Stimulated activated CD4-positive, alpha-beta T cell treated with anti-CD3 and anti-CD28 coated beads, Interleukin-4, amount 100 ng/mL, for 1 hour (primary cell): ENCODE data around the gene ABLIM1.

ENCODE experiments used
- DNase-seq: peaks from one replicate; pipeline ENCODE4 v3.0.0-alpha.2; 2020

ABLIM1 gene

GRCh38 chr10:114508376-114508775 is 149.7 kb downstream of the ABLIM1 start:
- no peak for DNase-seq

GRCh38 chr10:114507449-114507848 is 150.6 kb downstream of the ABLIM1 start:
- DNase-seq, result no peak

GRCh38 chr10:114506871-114507385 is 151.1 kb downstream of the ABLIM1 start:
- no peak for DNase-seq

- no peak for DNase-seq
These were observed 153.1 kb downstream of the ABLIM1 start for GRCh38 chr10:114504769-114505579.

GRCh38 chr10:114502074-114502473 is 156.0 kb downstream of the ABLIM1 start:
- no peak for DNase-seq

- no peak for DNase-seq
These were observed 156.4 kb downstream of the ABLIM1 start for GRCh38 chr10:114501650-114502049.

- no peak for DNase-seq
These were observed 157.4 kb downstream of the ABLIM1 start for GRCh38 chr10:114500643-114501042.

- peak; percentile 82 for DNase-seq
These were observed 158.4 kb downstream of the ABLIM1 start for GRCh38 chr10:114499630-114500190.

- DNase-seq, result no peak
These were observed 159.0 kb downstream of the ABLIM1 start for GRCh38 chr10:114499116-114499515.

- DNase-seq, result no peak
These were observed 159.5 kb downstream of the ABLIM1 start for GRCh38 chr10:114498413-114499111.

- no peak for DNase-seq
These were observed 162.8 kb downstream of the ABLIM1 start for GRCh38 chr10:114495303-114495702.

- peak; percentile 12 for DNase-seq
These were observed 165.6 kb downstream of the ABLIM1 start for GRCh38 chr10:114492351-114493037.

GRCh38 chr10:114491933-114492332 is 166.1 kb downstream of the ABLIM1 start:
- DNase-seq, result no peak

- no peak for DNase-seq
These were observed 166.7 kb downstream of the ABLIM1 start for GRCh38 chr10:114491419-114491818.

- DNase-seq, result no peak
These were observed 168.4 kb downstream of the ABLIM1 start for GRCh38 chr10:114489521-114490310.

GRCh38 chr10:114487815-114488536 is 170.1 kb downstream of the ABLIM1 start:
- no peak for DNase-seq

GRCh38 chr10:114486938-114487814 is 170.9 kb downstream of the ABLIM1 start:
- no peak for DNase-seq

GRCh38 chr10:114485696-114486400 is 172.2 kb downstream of the ABLIM1 start:
- no peak for DNase-seq

- DNase-seq, result no peak
These were observed 174.5 kb downstream of the ABLIM1 start for GRCh38 chr10:114483575-114483974.
